ENCODE data around the gene RNASE4.
"Not testable (repeated sequence)": the region's sequence is repeated elsewhere in the genome, so short reads cannot be mapped to it uniquely, and the experiment has no call there.

The RNASE4 gene

DNA sequence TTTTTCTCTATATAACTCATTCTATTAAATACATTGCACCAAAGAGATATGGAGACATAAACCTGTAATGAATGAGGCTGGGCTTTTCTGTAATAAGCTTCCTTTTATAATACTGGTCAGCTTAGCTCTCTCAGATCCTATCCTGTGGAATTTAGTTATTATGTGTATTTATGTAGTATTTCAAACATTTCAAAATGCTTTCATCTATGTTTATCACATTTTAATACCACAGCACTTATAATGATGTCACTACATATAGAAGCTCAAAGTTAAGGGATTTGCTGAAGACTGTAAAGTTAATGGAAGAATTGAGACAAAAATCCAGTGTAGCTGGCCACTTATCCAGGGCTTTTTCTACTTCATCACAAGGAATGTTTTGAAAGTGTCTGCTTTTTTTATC, 15.6 kb downstream of the RNASE4 start:
- DNase-seq, result no peak

DNA sequence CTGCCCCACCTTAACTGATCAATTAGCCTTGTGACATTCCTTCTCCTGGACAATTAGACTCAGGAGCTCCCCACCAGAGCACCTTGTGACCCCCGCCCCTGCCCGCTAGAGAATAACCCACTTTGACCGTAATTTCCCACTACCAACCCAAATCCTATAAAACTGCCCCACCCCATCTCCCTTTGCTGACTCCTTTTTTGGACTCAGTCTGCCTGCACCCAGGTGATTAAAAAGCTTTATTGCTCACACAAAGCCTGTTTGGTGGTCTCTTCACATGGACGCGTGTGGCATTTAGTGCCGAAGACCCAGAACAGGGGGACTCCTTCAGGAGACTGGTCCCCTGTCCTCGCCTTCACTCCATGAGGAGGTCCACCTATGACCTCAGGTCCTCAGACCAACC, 16.6 kb downstream of the RNASE4 start:
- not testable (repeated sequence) for DNase-seq

DNA sequence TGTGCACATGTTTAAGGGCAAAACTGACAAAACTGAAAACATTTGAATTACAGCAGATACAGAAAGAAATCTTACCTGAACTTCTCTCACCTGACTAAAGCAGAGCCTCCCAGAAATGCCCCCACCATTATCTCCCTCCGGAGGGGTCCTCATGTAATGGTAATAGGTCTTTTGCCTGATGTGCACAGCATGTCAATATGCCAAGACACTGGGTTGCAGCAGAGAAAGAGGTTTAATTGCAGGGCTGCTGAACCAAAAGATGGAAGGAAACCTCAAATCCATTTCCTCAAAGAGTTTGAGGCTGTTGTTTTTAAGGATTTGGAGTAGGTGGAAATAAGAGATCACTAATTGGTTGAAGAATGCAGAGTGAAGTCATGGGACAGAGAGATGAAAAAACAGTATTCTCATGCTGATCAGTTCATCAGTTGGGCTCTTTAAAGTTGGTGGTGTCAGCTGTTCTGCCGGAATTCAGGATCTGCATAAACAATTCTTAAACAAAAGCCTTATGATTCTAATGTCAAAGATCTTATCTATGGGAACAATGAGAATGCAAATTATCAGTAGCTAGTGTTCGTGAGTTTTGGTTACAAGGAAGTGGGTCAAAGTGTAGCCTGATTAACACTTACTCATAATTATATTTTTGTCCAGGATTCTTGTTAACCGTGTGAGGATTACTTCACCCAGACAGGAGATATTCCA, 22.4 kb downstream of the RNASE4 start:
- DNase-seq, result no peak

DNA sequence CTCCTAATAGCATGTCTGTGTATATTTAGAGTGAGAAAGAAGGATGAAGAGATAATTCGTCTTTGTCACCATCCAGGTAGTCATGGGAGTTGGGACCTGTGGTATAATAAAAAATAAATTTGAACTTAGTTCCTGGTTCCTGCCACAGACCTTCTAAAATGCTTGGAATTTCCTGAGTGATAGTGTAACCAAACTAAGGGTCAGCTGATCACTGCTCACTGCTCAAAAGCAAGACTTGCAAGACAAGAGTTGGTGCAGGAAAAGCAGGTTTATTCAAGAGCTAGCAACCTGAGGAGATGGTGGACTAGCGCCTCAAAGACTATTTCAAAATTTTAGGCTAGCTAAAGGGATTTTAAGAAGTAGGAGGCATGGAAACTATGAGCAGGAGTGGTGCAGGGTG, 23.3 kb downstream of the RNASE4 start:
- no peak for DNase-seq

DNA sequence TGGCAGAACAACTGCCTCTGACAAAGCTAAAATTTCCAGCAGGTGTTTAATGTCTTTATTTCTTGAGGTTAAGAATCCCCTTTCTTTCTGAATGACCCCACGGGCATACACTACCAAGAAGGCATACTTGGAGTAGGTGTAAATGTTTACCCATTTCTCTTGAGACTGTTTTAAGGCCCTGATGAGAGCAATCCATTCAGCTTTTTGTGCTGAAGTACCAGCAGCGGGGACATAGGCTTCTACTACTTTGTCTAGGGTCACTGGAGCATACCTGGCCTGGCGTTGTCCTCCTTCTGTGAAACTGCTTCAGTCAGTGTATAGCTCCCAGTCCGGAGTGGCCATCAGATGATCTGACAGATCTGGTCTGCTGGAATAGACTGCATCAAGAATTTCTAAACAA, 26.9 kb downstream of the RNASE4 start:
- no peak for DNase-seq

DNA sequence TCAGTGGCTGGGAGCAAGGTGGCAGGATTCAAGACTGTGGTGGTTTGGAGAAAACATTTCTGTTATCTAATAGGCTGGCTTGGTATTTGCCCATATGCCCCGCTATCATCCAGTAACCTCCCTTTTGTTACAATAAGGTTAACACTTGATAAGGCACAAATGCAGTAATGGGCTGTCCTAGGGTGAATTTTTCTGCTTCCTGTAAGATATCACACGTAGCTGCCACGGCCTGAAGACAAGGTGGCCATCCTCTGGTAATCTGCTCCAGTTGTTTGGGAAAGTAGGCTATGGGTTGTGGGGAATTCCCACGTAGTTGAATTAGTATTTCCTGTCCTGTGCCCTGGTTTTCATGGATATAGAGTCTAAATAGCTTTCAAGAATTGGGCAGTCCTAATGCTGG, 27.3 kb downstream of the RNASE4 start:
- no peak for DNase-seq

DNA sequence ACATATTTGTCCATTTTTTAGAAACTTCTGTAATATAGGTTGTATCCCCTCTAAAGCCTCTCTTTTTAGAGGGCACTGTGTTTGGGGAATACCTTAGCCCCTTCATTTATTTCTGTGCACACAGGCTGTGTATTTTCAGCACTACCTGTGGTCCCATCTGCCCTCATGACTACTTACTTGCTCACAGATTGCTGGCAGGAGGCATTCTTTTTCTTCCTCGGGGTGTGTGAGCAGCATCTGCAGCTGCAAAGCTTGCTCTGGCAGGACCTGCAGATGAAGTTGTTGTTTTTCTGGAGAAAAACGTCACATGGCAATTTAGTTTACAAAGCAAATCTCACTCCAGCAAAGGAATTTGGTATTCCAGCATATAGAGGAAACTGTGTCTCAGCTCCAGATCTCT, 28.5 kb downstream of the RNASE4 start:
- DNase-seq, result no peak

DNA sequence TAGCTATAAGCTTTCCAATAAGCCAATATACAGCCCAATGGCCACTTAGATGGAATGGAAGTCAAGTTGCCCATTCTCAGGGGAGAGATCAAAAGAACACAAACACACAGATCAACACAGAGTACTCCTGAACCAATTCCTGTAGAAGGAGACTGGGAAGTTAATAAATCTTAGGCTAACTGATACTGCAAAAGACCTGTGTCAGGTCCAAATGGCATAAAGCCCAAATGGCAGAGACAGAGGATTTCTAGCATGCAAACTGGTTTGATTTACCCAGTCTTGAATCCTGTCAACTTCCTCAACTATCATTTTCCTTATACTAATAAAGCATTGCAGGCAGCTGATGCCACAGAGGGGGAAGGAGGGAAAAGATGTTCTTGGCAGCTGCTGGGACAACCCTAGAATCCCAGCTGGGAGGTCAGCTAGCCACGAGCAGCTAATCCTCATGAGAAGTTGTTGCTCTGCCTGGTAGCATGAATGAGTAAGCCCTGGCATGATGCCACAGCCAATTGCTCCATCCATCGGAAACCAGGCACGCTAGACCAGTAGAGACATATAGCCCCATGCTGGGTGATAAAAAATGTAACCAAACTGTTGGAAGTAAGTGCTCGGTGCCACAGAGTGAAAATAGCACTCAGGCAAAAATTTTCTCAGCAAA, 30.4 kb downstream of the RNASE4 start:
- DNase-seq, result no peak

DNA sequence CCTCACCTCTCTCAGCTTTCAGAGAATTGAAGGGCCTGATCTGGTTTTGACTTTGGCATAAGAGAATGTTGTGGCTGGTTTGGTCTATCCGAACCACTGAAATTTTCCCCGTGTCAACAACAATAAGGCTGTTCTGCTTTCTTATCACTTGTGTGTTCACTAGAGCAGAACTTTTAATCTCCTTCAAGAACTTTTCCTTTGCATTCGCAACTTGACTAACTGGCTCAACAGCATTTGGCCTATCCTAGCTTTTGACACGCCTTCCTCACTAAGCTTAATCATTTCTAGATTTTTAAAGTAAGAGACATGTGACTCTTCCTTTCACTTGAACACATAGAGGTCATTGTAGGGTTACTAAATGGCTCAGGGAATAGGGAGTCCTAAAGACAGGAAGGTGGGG, 35.4 kb downstream of the RNASE4 start:
- DNase-seq, result no peak

DNA sequence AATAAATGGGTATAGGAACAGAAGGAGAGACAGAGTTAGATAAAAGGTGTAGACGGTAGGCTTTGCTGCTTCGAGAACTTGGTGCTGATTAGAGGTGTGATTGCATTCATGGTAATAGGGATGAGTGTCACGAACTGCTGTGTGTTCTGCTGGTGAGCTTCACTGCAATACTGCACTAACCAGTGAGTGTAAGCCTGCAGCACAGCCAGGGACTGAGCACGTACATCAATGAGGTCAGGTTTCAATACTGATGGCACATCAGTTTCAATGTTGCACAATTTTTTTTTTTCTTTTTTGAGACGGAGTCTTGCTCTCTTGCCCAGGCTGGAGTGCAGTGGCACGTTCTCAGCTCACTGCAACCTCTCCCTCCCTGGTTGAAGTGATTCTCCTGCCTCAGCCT, 36.4 kb downstream of the RNASE4 start:
- DNase-seq, result no peak

DNA sequence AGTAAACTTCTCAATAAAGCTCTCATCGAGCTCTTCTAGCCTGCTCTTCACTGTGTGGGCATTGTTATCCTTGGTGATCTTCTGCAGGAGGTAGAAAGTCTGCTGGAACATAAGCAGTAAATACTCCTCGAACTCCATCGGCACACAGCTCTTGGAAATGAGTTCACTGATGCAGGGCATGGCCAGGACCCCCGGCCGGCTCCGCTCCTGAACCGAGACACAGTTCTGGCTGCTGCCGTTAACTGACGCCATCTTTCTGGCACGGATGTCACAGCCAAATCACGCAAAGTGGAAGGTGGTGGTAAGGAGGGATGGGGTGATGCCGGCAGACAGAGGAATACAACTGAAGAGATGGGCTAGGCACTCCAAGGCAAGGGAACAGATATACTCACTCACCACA, 37.7 kb downstream of the RNASE4 start:
- no peak for DNase-seq

DNA sequence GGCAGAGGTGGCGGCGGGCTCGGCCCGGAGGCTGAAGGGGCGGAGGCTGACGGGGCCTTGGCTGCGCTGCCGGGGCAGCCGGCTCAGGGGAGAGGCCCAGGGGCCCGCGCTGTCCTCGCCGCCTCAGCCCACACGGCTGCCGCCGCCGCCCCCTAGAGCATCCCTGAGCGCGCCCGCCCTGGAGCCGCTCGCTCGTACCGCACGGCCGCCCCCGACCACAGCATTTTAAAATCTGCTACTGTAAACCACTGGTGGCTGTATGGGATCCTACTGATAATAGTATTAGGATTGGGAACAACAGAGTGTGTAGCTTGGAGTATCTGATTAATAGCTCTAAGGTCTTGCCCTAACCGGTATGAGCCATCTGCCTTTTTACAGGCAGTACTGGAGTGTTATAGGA, 39.1 kb downstream of the RNASE4 start:
- DNase-seq, result no peak

DNA sequence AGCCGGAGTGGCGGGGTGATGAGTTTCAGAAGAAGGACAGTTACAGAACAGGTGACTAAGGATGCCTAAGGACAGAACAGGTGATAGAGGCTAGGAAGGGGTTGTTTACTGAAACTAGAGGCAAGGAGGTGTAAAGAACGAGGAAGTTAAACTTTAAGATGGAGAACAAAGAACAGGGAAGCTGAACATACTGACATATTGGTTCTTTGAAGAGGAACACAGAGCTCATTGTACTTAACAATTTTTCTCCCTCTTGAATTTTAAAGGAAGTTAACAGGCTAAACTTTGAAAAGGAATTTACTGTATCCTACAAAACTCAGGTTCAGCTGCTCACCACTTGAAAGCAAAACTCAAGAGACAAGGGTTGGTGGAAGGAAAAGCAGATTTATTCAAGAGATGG, 41.8 kb downstream of the RNASE4 start:
- not testable (repeated sequence) for DNase-seq

DNA sequence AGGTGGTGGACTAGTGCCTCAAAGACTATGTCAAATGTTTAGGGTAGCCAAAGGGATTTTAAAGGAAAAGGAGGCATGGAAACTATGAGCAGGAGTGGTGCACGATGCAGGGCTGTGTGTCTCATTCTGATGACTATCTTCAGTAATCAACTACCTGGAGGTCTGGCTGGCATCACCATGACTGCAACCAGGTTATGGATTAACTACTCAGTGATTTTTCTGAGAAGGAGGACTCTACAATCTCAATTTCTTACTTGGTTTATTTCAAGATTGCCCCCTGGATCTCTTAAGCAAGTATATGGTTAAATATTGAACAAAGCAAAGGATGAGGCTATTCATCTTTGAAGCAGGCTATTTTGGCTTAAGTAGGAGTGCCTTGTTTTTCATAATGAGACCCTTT, 42.2 kb downstream of the RNASE4 start:
- no peak for DNase-seq

DNA sequence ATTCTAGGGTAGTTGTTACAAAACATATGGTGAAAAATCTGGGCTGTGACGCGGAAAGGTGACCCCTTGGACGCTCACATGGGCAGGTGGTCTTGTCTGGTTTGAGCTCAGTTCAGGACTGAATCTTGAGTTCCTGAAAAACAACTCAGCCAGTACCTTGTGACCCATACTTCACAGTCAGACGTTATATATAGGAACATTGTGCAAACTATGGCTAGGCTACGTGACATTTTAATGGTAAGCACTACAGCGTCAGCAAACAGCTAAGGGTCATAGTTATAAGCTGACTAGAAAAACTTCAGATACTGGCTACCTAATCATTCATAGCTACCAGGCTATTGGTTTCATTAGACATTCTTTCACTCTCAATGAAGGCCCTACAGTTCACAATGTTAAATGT, 46.5 kb downstream of the RNASE4 start:
- no peak for DNase-seq

DNA sequence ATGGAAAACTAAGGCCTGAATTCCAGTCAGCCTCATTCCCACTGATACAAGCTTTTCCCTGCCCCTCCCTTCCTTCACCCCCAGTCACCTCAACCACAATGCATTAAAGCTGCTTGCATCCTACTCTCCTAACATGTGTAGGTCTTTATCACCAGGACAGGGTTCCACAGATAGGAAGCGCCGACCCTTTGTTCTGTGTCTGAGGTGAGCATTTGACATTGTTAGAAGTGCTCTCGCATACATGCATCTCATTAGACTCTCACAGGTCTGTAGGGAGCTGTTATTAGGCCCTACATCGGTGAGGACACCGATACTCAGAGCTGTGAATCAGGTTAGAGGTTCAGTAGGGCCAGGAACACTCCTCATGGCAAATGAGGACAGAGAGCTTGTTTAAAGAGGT, 48.1 kb downstream of the RNASE4 start:
- no peak for DNase-seq

DNA sequence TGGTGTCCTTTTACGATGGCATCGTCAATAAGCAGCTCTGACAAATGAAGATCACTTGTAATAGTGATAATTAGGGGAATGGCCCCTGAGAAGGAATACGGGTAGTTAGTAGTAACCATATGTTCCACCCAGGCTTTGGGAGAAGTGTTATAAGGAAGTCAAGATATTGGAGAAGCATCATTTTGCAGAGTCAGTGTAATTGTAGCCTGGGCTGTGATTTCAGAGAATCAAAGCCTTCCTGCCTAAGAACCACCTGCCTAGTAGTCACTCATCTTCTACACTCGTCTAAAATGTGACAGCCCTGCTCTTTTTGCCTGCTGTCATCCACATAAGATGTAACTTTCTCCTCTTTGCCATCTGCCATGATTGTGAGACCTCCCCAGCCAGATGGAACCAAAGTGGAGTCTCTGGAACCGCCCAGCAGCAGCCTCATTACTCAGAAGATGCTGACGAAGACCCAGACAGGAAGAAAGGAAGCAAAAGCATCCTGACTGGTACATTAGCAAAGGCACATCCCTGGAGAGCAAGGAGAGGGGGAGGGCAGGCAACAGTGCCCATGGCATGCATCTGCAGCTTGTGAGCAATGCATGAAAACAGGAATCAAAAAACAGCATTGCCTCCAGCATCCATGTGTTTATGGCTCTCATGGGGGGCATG, 48.7 kb downstream of the RNASE4 start:
- no peak for DNase-seq

DNA sequence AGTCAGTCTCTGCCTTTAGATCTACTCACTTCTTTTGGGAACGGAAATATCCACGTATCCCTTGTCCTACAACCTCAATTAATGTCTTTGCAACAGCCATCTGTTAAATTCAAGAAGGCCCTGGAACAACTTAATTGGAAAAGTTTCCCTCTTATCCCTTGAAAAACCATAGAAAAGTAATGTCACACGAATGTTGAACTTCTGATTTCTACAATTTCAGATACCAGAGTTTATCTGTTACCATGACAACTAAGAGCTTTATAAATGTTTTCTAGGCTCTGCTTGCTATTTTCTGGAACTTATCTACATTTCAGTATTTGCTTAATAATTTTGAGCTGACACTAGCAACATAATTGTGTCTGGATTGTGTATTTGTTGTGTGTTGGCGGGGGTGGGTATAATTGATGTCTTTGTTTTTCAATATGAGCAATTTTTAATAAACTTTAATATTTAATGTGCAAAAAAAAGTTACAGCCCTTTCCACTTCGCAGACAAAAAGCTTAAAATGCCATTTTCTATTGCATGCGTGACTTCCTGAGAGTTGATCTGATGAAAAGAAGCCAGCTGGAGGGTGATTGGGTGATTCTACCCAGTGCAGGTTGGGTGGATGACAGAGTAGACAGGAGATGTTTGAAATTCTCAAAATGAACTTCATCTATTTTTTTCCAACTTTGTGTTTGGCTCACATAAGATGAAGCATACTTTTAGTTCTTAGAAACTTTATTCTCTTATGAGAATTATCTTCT, 49.5 kb downstream of the RNASE4 start:
- no peak for DNase-seq

DNA sequence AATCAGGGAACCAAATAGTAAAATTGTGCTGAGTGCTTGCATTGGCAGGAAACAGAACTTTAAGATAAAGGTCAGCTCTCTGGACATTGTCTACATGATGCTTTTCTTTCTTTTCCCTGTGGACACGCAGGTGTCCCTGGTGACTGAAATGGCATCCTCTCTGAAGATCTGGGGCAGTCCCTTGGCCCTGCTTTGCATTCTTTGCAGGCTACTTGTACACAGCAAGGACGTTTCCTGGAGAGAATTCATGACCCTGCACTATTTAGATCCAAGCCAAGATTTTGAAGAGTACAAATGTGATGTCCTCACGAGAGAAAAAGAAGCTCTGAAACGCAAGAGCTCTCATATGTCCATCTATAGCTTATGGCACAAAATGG, 50.1 kb downstream of the RNASE4 start:
- DNase-seq, result no peak

DNA sequence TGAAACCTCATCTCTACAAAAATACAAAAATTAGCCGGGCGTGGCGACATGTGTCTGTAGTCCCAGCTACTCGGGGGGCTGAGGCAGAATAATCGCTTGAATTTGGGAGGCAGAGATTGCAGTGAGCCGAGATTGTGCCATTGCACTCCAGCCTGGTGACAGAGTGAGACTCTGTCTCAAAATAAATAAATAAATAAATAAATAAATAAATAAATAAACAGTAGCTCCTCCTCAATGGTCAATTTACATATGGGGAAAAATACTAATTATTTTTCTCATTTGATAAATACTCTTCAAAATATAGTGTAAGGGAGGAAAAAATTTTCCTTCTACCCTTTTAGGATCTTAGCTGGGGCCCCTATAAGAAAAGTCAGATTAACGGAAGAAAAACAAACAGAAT, 53.9 kb downstream of the RNASE4 start:
- DNase-seq, result not testable (repeated sequence)

DNA sequence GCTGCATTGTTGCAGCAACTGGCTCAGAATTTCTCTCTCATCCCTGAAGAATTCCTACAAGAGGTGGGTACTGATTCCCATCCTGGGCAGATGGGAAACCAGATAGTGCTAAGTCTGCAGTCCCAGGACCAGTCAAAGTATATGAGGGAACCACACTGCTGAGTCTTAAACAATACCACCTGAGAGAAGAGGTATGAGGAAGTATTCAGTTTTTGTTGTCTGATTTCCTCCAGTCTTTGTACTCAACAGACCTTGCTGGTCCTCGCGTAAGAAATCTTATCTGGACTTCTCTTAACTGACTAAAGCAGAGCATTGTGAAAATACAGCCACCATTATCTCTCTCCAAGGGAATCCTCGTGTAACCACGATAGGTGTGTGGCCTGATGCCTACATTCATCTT, 57.8 kb downstream of the RNASE4 start:
- DNase-seq, result no peak

DNA sequence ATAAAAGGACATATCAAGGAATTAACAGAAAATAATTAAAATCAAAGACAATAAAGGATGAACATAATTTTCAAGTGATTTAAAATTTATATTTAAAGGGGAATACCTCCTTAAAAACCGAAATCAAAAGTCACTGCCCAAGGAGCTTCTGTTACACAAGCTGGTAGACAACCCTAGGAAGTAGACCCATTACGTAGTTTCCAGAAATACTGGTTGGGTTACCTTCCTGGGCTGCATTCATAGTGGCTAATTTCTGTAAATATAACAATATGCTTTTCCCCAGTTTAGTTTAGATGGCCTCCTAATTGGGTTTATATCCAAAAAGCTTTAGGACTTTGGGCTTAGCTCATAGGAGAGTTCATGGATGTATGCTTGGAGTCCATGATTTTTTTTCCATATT, 59.2 kb downstream of the RNASE4 start:
- no peak for DNase-seq

DNA sequence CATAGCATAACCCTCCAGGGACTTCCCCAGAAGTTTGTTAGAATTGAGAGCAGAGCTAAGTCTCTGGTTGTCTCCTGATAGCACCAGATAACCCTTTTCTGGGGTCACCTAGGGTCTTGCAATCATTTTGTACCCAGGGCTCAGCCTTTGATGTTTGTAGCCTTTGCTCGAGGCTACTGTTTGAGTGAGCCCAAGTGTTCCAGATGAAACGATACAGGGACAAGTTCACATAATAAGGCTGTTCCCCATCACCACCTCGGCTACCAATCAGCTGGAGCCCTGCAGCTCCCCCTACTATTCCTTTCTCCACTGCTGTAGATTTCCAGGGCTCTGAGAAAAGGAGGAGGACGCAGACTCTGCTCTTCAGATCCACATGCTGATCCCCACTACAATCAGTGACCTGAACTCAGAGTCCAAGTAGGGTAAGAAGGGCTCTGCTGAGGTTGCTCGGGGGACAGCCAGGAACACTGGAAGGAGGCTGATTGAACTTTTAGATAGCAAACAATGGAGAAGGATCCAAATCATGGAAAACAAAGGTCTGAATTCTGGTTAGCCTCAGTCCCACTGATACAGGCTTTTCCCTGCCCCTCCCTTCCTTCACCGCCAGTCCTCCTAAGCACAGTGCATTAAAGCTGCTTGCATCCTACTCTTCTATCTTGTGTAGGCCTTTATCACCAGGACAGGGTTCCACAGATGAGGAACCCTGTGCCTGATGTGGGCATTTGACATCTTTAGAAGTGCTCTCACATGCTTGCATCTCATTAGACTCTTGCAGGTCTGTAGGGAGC, 61.4 kb downstream of the RNASE4 start, which contains the start of gene EDDM3A:
EDDM3A (plus strand) TSS at position 317 of the 788 bp plus-strand sequence. CDS start 1,694 bp downstream, outside the sequence.
- no peak for DNase-seq

Data from activated CD8-positive, alpha-beta memory T cell treated with anti-CD3 and anti-CD28 coated beads for 24 hours (primary cell).